ENCODE data around the gene ELOB. TPM values are rescaled to one million over a fixed set of nuclear protein-coding genes. Genes with fewer than 3 reads are reported as not detected.
A peak's percentile ranks its signal among the peaks of the same experiment; 100 is the strongest.

Gene ELOB
- total and polyA plus RNA-seq, 2 of the 13 experiments (the other 11 are each of a cell fraction or from before 2014, with no cell fraction given): 208 to 225 TPM

- TF ChIP-seq ZBTB46 (CRISPR knock-in tag; IDR thresholded peaks at IDR 0.05; ENCODE audit: borderline replicate concordance) (peak; percentile 84; the same call in 1 of the 2 replicates), TEAD3 (CRISPR knock-in tag; optimal IDR thresholded peaks at IDR 0.05; ENCODE audit: borderline replicate concordance) (peak; percentile 25), PPARG (CRISPR knock-in tag; conservative IDR thresholded peaks at IDR 0.05) (peak; percentile 32; the same call in 1 of the 2 replicates), MAZ (IDR thresholded peaks at IDR 0.05; ENCODE audit: borderline replicate concordance, low read depth, low read length) (0 out of 2 replicates have a peak, but pooled peaks have one; percentile 7), MAZ (CRISPR knock-in tag; IDR thresholded peaks at IDR 0.05; ENCODE audit: low read depth) (peak; percentile 92; the same call in 1 of the 2 replicates), MTA3 (CRISPR knock-in tag; IDR thresholded peaks at IDR 0.05) (no peak), KDM1A (CRISPR knock-in tag; IDR thresholded peaks at IDR 0.05) (no peak), ZBTB3 (CRISPR knock-in tag; IDR thresholded peaks at IDR 0.05; ENCODE audit: borderline replicate concordance, low read depth) (no peak), EP300 (IDR thresholded peaks at IDR 0.05; ENCODE audit: low read depth in 2 of 2, low read length in 2 of 2) (peak in 1 of 2 experiments; percentile 11; a peak in 1 of 4 replicates), EP300 (CRISPR knock-in tag; IDR thresholded peaks at IDR 0.05; ENCODE audit: borderline replicate concordance) (no peak), NFATC3 (CRISPR knock-in tag; IDR thresholded peaks at IDR 0.05) (0 out of 2 replicates have a peak, but pooled peaks have one; percentile 47), RAD51 (IDR thresholded peaks at IDR 0.05; ENCODE audit: borderline replicate concordance) (no peak), TGIF2 (CRISPR knock-in tag; IDR thresholded peaks at IDR 0.05) (peak; percentile 71; the same call in 1 of the 2 replicates), ZFP1 (CRISPR knock-in tag; IDR thresholded peaks at IDR 0.05) (no peak), ZNF350 (CRISPR knock-in tag; IDR thresholded peaks at IDR 0.05; ENCODE audit: borderline replicate concordance, low read depth) (peak; percentile 81), RARG (CRISPR knock-in tag; IDR thresholded peaks at IDR 0.05; ENCODE audit: low read depth) (peak; percentile 77; the same call in 1 of the 2 replicates)
- TF ChIP-seq, protein P1, sequence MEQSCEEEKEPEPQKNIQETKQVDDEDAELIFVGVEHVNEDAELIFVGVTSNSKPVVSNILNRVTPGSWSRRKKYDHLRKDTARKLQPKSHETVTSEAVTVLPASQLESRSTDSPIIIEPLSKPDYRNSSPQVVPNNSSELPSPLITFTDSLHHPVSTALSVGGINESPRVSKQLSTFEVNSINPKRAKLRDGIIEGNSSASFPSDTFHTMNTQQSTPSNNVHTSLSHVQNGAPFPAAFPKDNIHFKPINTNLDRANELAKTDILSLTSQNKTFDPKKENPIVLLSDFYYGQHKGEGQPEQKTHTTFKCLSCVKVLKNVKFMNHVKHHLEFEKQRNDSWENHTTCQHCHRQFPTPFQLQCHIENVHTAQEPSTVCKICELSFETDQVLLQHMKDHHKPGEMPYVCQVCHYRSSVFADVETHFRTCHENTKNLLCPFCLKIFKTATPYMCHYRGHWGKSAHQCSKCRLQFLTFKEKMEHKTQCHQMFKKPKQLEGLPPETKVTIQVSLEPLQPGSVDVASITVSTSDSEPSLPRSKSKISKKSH (CRISPR knock-in tag; IDR thresholded peaks at IDR 0.05; ENCODE audit: borderline replicate concordance): peak; percentile 77; the same call in 1 of the 2 replicates
- TF ChIP-seq, protein P2, sequence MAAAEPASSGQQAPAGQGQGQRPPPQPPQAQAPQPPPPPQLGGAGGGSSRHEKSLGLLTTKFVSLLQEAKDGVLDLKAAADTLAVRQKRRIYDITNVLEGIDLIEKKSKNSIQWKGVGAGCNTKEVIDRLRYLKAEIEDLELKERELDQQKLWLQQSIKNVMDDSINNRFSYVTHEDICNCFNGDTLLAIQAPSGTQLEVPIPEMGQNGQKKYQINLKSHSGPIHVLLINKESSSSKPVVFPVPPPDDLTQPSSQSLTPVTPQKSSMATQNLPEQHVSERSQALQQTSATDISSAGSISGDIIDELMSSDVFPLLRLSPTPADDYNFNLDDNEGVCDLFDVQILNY (CRISPR knock-in tag; conservative IDR thresholded peaks at IDR 0.05): no peak; the same call in none of the 2 replicates
- TF ChIP-seq, protein P3, sequence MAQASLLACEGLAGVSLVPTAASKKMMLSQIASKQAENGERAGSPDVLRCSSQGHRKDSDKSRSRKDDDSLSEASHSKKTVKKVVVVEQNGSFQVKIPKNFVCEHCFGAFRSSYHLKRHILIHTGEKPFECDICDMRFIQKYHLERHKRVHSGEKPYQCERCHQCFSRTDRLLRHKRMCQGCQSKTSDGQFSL (CRISPR knock-in tag; IDR thresholded peaks at IDR 0.05): no peak
Observed at GRCh38 chr16:2752035-2752849, 24.8 kb downstream of the ELOB start, which contains the start of gene SRRM2 (continued).

Data from HepG2 (cell line).